CD4-positive, alpha-beta T cell treated with Interleukin-4 for 4 hours (primary cell): ENCODE data around the gene GFOD2.

ENCODE experiments used
- DNase-seq: peaks from one replicate; pipeline ENCODE4 v3.0.0-alpha.2; 2020

GFOD2 gene

DNA sequence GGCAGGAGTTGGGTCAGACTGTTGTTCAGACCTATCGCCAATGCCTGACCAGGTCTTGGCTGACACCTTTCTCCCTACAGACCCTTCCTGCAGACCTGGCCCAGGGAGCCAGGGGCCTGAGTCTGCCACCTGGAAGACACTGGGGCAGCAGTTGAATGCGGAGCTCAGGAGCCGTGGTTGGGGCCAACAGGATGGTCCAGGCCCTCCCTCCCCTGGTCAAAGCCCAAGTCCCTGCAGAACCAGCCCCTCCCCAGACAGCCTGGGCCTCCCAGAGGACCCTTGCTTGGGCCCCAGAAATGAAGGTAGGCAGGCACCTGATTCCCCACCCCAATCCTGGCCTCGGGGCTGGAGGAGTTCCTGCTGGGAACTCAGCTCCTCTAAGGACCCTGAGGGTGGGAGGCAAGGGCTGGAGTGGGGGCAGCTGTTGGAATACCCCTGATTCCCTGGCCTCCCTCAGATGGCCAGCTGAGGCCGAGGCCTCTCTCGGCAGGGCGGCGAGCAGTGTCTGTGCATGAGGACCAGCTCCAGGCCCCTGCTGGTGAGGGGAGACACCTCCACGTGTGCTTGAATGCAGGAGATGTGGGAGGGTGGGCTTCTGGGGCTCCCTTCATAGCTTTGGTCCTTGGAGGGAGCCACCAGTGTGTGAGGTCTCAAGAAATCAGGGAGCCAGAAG lies 62.6 kb downstream of the GFOD2 start:
- no peak for DNase-seq

DNA sequence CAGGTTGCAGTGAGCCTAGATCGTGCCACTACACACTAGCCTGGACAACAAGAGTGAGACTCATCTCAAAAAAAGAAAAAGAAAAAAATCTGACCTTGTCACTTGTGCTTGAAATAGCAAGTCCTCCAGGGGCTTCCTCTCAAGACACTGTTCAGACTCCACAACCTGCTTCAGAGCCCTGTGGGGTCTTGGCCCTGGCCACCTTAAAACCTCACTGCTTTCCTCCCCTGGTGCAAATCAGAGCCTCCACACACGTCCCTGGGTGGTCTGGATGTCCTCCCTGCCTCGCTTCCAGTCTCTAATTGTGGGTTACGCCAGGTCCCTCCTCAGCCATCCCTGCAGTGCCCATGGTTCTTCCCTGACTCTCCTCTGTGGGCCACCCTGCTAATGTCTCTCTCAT lies 63.8 kb downstream of the GFOD2 start:
- DNase-seq, result no peak

DNA sequence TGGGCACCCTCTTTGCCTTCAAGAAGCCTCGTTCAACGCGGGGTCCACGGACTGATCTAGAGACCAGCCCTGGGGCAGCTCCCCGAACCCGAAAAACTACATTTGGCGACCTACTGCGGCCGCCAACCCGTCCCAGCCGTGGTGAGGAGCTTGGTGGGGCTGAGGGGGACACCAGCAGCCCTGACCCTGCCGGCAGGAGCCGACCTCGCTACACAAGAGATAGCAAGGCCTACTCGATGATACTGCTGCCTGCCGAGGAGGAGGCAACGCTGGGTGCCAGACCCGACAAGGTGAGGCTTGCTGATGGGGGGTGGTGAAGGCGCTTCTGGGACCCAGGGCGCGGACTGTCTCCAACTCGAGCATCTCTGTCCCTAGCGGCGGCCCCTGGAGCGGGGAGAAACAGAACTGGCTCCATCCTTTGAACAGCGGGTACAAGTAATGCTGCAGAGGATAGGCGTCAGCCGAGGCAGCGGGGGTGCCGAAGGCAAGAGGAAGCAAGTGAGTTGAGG lies 64.7 kb downstream of the GFOD2 start:
- no peak for DNase-seq

DNA sequence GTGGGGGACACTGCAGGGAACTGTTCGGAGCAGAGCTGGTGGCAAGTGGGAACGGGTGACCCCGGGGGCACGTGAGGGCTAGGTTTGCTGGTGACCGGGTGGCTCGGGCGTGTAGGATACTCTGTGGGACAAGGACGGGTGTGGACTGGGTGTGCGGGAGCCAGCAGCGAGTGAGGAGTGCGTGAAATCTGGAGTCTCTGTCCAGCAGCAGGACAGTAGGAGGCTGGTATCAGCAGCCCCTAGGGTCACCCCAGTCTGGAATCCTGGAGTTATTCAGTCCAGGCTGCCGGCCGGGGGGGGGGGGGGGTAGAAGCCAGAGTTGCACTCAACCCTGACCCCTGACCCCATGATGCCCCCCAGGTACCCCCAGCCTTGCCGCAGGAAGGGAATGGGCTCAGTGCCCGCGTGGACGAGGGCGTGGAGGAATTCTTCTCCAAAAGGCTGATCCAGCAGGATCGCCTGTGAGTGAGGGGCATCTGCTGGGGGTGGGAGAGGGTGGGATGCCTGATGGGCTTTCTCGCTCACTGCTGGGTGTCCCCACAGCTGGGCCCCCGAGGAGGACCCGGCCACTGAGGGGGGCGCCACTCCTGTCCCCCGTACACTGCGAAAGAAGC lies 65.2 kb downstream of the GFOD2 start:
- no peak for DNase-seq

DNA sequence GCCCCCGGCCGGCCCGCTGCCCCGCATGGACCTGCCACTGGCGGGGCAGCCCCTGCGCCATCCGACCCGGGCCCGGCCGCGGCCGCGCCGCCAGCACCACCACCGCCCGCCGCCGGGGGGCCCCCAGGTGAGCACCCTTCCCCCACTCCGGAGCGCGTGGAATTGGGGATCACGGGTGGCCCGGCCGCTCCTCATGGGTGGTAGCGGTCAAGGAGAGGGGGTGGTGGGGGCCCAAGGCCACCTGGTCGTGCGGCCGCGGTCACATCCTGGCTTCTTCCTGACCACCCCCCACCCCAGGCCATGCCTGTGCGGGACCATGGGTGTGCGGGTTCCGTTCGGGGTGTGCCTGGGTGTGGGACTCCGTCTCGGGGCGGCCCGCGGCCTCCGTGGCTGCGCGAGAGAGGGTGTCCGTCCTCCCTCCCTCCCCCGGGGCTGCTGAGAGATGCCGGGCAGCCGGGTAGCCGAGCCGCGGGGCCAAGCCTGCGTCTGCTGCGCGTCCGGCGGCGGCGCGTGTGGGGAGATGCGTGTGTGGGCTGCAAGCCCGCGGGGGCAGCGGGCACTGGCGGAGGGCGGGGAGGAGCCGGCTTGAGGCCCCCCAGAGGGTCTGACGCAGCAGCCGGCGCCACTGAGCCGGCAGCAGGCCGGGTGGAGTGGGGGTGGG lies 65.9 kb downstream of the GFOD2 start:
- no peak for DNase-seq

DNA sequence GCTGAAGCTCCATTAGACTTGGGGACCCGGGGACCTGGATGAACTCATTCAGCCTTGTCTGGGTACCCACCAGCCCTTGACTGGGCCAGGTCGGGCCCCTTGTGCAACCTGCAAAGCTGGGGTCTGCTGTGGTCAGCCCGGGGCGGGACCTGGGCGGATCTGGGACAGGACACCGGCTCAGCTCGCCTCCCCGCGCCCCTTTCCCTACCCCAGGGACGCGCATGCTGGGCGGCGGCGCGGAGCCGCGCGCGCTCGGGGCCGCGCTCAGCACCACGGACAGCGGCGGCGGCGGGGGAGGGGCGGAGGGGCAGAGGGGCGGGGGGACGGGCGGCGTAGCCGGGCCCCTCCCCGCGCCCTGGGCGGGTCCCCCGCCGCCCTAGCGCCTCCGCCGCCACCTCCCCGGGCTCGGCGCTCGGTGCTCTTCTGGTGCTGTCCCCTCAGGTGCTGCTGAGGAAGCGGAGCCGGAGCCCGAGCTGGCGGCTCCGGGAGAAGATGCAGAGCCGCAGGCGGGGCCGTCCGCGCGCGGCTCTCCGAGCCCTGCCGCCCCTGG lies 66.5 kb downstream of the GFOD2 start:
- no peak for DNase-seq

DNA sequence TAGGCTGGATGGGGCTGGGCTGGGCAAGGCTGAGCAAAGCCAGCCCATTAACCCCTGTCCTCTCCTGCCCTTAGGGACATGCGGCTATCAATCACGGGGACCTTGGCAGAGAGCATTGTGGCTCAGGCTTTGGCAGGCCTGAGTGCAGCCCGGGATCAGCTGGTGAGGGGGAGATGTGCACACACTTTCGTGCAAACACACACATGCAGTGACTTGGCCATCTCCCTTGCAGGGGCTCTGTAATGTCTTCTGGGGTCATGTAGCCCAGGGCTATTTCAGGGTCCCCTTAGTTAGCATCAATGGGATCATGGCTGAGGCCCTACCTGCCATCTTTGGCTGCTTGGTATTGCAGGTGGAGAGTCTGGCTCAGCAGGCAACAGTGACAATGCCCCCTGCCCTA lies 67.3 kb downstream of the GFOD2 start:
- no peak for DNase-seq

DNA sequence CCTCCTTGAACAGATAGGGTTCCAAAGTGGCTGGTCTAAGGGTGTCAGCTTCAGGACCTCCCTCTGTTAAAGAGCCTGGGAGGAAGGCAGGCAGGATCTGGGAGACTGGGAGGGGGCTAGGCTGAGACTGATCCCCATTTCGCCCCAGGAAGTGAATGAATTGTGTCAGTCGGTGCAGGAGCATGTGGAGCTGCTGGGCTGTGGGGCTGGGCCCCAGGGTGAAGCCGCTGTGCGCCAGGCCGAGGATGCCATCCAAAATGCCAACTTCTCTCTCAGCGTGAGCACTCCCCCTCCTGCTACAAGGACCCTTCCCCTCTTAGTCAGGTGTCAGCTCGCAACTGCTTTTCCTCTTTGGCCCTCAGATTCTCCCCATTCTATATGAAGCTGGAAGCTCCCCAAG lies 68.1 kb downstream of the GFOD2 start:
- no peak for DNase-seq

DNA sequence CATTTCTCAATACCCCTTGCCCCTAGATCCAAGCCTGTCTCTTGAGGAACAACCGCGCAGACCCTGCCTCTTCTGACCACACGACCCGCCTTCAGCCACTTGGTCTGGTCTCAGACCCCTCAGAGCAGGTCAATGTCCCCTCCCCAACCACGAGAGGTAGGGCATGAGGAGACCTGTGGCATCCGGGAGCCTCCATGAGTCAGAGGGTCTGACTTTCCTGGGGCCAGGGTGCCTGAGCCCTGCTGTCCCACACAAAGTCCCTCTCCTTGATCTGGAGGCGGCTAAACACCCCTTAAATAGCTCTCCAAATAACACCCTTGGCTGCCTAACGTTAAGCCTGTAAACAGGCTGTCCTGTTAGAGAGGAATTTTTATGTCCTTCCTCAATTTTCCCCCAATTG lies 69.1 kb downstream of the GFOD2 start:
- DNase-seq, result no peak

DNA sequence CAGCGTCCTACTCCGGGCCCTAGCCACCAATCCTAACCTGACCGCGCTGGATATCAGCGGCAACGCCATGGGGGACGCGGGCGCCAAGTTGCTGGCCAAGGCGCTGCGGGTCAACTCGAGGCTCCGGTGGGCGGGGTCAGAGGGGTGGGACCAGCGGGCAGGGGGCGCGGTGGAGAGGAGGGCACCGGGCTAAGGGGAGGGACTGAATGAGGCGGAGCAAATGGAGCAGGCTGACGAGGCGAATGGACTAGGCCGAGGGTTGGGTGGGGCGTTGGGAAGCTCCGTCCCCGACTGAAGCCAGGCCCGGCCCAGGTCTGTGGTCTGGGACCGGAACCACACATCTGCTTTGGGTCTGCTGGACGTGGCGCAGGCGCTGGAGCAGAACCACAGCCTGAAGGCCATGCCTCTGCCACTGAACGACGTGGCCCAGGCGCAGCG lies 69.6 kb downstream of the GFOD2 start:
- DNase-seq, result no peak

DNA sequence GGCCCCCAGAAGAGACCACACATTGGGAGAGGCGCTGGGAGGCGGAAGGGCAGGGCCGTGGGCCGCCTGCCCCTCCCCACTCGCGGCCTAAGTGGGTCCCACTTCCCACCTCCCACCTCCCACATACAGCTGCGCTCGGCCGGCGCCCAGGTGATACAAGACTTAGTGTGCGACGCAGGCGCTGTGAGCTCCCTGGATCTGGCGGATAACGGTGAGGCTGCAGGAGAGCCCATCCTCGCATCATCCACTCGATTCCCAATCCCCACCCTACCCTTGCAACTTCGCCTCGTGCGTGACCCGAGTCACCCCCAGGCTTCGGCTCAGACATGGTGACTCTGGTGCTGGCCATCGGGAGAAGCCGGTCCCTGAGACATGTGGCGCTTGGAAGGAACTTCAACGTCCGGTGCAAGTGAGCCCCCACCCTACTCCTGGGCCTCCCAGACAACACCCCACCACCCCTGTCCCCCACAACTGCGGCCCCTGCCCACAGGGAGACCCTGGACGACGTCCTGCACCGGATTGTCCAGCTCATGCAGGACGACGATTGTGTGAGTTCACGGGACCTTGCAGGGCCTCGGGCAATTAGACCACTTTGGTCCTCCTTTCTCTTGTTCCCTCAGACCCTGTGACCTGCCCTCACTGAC lies 70.2 kb downstream of the GFOD2 start:
- DNase-seq, result no peak

DNA sequence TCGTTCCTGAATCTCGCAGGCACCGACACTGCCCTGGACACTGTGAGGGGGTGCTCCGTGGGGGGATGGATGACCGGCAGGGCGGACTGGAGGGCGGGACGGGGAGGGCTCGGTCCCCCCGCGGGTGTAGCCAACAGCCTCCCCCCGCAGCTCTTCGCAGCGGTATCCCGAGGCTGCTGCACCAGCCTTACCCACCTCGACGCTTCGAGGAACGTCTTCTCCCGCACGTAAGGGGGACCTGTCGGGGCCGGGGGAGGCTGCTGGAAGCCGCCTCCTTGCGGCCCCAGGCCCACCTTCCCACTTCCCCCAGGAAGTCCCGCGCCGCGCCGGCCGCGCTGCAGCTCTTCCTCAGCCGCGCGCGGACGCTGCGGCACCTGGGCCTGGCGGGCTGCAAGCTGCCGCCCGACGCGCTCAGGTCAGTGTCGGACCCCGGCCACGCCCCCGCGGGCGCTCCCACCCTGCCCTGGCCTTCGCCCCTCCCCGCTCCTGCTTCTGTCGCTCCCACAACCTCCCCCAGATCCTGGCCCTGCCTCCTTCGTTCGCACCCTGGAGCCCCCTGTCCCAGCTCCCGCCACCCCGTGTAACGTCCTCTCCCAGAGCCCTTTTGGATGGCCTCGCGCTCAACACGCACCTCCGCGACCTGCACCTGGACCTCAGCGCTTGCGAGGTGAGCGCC lies 70.9 kb downstream of the GFOD2 start:
- DNase-seq, result no peak

DNA sequence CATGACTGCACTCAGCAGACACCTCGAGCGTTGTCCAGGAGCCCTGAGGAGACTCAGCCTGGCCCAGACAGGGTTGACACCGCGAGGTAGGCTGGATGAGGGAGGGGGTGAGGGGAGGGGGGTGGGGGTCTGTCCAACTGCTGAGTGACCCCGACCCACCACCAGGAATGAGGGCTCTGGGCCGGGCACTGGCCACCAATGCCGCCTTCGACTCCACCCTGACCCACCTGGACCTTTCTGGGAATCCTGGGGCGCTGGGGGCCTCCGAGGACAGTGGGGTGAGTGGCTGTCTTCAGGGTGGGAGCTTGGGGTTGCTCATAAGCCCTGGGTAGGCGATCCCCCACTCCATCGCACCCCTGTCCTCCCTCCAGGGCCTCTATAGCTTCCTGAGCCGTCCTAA lies 71.4 kb downstream of the GFOD2 start:
- no peak for DNase-seq

DNA sequence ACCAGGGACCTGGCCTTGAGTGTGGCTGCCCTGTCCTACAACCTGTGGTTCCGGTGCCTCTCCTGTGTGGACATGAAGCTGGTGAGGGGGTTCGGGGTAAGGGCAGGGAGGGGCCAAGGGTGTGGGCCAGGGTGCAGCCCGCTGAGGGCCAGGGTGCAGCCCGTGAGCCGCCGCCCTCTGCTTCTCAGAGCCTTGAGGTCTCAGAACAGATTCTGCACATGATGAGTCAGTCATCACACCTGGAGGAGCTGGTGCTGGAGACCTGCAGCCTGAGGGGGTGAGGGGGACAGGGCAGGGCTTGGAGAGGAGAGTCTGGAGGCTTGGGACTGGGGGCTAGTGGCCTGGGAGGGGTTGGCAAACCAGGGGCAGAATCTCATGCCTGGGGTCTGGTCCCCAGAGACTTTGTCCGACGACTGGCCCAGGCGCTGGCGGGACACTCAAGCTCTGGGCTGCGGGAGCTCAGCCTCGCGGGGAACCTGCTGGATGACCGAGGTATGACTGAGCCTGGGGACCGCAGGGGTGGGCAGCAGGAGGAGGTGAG lies 71.9 kb downstream of the GFOD2 start:
- DNase-seq, result no peak

DNA sequence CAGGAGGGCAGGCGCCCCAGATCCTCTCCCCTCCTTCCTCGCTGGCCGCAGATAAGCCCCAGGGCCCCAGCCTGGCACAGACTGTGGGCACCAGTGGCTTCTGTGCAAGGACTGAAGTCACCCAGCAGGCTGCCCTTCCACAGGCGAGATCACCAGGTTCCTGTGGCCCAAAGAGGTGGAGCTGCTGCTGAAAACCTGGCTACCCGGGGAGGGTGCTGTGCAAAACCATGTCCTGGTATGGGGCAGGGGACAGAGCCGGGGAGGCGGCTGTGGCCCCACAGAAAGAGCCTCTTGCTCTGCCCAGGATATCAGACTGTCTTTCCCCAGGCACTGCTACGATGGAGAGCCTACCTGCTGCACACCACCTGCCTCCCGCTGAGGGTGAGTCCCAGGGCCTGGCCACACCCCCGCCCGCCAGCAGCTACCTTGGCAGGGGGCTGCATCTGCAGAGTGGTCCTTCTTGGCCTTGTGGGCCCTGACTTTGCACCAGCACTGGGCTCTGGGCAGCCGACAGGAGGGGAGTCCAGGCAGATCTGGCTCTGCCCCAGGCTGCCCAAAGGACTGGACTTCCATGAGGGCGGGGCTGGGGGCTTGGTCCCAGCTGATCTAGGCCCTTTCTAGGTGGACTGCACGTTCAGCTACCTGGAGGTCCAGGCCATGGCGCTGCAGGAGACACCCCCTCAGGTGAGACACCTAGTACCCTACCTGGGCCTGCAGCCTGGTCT lies 73.6 kb downstream of the GFOD2 start:
- DNase-seq, result peak; percentile 12

DNA sequence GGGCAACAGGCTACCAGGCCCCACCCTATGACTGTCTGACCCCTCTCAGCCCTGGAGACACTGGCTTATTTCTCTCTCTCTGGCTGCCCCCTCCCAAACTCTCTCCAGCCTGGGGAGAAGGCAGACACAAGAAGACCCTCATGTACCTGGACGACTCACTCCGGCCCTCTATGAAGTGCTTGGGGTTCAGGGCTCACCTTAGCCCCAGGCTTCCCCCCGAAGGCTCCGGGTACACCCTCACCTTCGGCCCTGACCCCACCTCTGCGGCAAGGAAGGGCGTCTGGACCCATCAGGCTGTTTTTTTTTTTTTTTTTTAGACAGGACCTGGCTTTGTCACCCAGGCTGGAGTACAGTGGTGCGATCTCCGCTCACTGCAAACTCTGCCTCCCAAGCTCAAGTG lies 75.1 kb downstream of the GFOD2 start:
- no peak for DNase-seq

DNA sequence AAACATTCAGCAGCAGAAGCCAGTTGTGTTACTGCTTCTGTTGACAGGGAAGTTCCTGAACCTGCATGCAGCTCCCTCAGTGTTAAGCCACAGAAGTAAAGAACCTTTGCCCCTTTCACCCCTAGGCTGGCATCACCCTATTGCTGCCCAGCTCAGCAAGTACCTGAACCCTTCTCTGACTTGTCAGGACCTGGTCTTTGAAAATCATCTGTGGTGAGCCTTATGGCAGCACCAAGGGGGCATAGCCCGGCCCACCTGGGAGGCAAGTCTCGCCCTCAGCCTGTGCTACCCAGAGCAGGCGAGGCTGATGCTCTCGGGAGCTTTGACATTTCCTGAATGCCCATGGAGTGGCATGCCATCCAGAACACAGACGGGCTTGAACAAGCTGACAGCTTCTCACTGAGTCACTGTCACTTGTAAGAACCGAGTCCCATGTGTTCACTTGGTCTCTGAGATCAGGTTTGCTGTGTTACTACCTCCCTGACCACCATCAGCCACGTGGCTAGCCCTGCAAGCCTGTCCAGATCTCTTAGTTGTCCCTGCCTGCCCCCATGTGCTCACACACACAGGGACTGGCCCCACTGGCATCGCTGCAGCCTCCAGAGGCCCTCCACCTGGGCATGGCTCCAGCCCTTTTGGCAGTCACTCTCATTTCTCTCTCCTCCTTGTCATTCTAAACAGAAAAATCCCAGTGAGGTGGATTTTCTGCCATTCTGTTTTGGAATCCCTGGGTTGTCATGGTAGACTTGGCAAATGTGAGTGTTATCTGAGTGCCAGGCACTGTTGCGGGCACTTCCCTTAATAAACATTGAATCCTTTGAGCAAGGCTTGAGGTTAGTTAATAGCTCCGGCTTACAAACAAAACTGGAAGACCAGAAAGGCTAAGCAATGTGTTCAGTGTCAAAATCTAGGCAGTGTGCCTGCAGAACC lies 77.1 kb downstream of the GFOD2 start:
- DNase-seq, result no peak

DNA sequence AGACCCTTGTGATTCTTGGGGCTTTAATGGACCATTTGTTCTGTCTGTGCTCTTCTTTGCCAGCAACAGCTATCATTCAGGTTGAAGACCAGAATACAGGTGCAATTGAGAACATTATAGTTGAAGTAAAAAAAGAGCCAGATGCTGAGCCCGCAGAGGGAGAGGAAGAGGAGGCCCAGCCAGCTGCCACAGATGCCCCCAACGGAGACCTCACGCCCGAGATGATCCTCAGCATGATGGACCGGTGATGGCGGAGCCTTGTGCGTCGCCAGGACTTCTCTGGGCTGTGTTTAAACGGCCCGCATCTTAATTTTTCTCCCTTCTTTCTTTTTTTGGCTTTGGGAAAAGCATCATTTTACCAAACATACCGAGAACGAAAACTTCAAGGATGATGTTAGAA lies 81.5 kb downstream of the GFOD2 start:
- DNase-seq, result no peak

DNA sequence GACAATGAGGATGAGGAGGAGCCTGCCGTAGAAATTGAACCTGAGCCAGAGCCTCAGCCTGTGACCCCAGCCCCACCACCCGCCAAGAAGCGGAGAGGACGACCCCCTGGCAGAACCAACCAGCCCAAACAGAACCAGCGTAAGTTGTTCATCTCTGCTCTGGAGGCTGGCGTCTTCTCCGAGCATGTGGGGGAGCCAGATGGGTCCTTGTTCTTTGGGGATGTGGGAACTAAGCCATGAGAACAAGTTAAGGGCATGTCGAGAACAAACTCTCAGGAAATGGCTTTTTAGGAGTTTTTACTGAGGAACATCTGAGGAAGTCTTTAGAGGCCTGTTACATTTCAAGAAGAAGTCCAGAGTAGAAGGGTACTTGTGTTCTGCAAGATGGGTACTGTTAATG lies 82.4 kb downstream of the GFOD2 start:
- DNase-seq, result no peak

DNA sequence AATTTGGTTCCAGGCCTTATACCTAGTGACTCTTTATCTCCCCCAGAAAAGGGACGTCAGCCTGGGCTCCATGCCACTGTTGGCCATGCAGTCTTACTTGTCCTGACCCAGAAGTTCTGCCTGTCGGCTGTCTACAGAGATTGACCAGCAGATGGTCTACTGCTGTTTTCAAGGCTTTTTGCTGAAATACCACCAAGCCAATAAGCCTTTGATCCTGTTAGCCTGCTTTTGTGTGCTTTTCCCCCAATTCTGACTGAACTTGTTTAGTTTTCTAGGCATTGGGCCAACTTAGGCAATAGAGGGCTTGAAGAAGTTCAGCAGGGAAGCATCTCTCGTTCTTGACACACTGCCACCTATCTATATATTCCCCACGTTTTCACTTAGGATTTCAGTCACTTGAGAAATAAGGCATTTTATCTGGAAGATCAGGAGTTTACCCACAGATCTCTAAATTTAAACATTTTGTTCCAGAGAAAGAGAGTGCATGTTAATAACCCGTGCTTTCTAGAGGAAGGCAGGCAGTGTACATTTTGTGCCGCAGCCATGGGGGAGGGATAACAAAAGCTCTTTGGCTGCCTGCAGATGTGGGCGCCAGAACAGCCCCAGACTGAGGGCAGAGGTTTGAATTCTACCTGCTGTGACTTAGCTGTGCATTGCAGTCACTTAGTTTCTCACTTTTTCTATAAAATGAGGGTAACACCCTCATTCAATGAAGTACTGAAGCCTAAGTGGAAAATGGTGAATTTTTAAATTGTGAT lies 86.5 kb downstream of the GFOD2 start:
- no peak for DNase-seq
